HG03521 (cell line): ENCODE data around the gene PEX10.

Experiments used
- ATAC-seq: cut with Tn5 transposase; IDR thresholded peaks from one replicate; pipeline ENCODE4 v1.9.1; 2021; ENCODE audit warnings: mild to moderate bottlenecking, moderate library complexity; ENCODE audit not compliant: unreplicated experiment

Gene PEX10

DNA sequence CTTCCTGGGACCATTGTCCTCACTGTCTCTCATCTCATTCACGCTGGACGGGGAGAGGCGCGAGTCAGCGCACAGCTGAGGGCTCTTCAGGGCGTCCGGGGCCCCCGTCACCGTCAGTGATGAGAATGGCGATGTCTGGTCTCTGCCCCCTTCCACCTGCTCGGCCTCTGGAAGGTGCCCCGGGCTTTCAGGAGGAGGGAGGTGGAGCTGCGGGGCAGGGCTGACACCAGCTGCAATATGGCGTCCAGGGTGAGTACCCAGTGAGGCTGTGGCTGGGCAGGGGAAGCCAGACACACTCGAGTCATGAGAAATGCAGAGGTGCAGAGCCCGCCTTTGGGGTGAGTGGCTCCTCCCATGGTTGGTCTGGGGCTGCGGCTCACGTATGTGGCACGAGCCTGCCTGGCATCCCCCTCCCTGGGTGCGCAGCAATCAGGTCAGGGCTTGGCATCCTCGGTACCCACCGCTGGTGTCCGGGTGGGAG, 36.1 kb downstream of the PEX10 start:
- ATAC-seq: no peak

- ATAC-seq: no peak
These were observed 36.5 kb downstream of the PEX10 start for GRCh38 chr1:2375923-2376260.

- no peak for ATAC-seq
These were observed 37.0 kb downstream of the PEX10 start for GRCh38 chr1:2375246-2375922.

- ATAC-seq: no peak
These were observed 37.9 kb downstream of the PEX10 start for GRCh38 chr1:2374252-2375155.

- ATAC-seq: no peak
These were observed 38.7 kb downstream of the PEX10 start for GRCh38 chr1:2373551-2374251.

- no peak for ATAC-seq
These were observed 39.5 kb downstream of the PEX10 start for GRCh38 chr1:2372551-2373490.

- ATAC-seq: no peak
These were observed 44.2 kb downstream of the PEX10 start for GRCh38 chr1:2368053-2368744.

DNA sequence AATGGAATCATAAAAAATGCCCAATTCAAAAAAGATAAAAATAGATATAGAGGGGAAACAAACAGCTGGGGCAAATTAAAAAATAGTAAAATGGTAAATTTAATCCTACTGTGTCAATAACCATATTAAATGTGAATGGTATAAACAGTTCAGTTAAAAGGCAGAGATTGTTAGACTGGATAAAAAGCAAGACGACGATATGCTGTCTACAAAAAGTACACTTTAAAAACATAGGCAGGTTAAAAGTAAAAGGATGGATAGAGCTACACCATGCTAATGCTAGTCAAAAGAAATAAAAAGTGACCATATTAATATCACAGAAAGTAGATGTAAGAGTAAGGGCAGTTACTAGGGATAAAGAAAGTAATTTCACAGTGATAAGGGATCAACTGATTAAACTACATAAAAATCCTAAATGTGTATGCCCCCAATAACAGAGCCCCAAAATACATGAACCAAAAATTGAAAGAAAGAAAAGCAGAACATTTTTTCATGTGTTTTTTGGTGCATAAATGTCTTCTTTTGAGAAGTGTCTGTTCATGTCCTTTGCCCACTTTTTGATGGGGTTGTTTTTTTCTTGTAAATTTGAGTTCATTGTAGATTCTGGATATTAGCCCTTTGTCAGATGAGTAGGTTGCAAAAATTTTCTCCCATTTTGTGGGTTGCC, 48.4 kb downstream of the PEX10 start:
- ATAC-seq: no peak

- no peak for ATAC-seq
These were observed 51.6 kb downstream of the PEX10 start for GRCh38 chr1:2360588-2361364.

DNA sequence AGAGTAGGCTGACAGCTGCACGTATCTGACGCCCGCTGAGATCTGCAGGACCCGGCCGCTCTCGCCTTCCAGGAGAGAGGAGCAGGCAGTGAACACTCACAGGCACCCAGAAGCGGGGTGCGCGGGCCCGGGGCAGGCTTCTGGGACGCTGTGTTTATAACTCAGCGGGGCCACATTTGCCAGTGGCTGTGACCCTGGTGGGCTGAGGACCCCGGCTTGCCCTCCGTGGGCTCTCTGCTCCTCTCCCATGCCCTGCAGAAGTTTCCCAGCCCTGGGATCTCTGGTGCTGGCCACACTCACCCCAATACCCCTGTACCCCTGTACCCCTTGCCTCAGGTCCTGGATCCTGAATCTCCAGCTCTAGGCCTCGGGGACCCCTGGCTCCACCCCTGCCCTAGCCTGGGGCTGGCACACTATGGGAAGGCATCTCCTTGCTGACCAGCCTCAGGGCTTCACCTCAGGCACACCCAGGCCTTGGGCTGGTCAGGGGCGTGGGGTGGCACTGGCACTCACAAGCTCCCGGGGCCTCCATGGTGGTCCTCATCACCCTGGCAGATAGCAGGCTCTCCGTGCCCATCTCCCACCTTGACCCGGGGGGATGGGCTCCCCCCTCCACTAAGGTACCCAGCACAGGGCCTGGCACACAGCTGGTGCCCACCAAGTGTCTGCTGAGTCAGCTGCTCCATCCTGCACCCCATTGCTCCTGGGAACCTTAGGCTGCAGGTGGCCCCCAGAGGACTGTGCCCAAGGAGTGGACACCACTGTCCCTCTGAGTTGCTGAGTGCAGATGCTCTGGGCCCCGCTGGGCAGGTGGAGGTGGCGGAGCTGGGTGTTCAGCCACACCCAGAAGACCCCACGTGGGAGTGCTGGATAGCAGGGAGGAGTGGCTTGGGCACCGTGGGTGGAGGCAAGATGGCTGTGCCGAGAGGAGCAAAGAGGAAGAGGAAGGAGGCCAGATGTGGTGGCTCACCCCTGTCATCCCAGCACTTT, 53.4 kb downstream of the PEX10 start:
- no peak for ATAC-seq

- no peak for ATAC-seq
These were observed 54.3 kb downstream of the PEX10 start for GRCh38 chr1:2358072-2358471.

- no peak for ATAC-seq
These were observed 55.2 kb downstream of the PEX10 start for GRCh38 chr1:2356911-2357845.

DNA sequence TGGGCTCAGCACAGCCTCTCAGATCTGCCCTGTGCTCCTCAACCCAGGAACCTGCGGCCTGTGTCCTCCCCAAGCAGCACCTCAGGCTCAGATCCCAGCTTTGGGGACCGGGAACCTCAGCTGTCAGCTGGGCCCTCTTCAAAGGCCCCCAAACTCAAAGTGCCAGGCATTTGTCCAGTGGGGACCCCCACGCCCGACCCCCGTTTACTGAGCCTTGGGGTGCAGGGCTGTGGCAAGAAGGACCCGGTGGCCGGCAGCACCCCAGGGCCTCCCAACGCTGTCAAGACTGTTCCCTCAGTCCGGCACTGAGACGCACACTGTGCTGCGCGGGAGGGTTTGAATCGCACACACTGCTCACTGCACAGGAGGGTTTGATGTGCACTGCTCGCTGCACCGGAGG, 56.0 kb downstream of the PEX10 start:
- no peak for ATAC-seq

GRCh38 chr1:2355373-2356261, 56.7 kb downstream of the PEX10 start:
- no peak for ATAC-seq
